ENCODE data around the gene PEPD. TPM values are rescaled to one million over a fixed set of nuclear protein-coding genes. Genes with fewer than 3 reads are reported as not detected.

PEPD gene
- polyA plus RNA-seq, 1 donor from 2014 or later = 43.9 TPM

GRCh38 chr19:33508431-33508830, 13.2 kb downstream of the PEPD start:
- Histone ChIP-seq H3K36me3 (ENCODE audit: insufficient read depth, low read length) (no peaks in the 10 kb centered on the region), H3K79me2 (replicated peaks; ENCODE audit: insufficient read depth, low read length) (no peaks in the 10 kb centered on the region), H3K4me3 (ENCODE audit: low read length) (no peak overlapping the region), H3K27ac (ENCODE audit: low read length) (no peak overlapping the region), H3K27me3 (ENCODE audit: insufficient read depth, low read depth, low read length) (no peaks in the 10 kb centered on the region), H2AFZ (ENCODE audit: low read depth, low read length) (no peak overlapping the region), H3K9me2 (ENCODE audit: insufficient read depth, low read length) (no peaks in the 10 kb centered on the region), H3K9me3 (ENCODE audit: low read length) (no peaks in the 10 kb centered on the region), H4K20me1 (ENCODE audit: insufficient read depth) (no peaks in the 10 kb centered on the region), H3F3A (ENCODE audit: insufficient read depth, low read length, poor library complexity, severe bottlenecking) (no peaks in the 10 kb centered on the region), H3K9ac (ENCODE audit: low read length) (no peak overlapping the region), H3K4me2 (ENCODE audit: low read length) (no peak overlapping the region)
- TF ChIP-seq RAD21 (conservative IDR thresholded peaks at IDR 0.05) = no peak
- TF ChIP-seq EP300 (conservative IDR thresholded peaks at IDR 0.05; ENCODE audit: poor library complexity, severe bottlenecking) = no peak
- TF ChIP-seq POLR2AphosphoS5 (IDR thresholded peaks at IDR 0.05) = no peak
- TF ChIP-seq REST (IDR thresholded peaks at IDR 0.05; ENCODE audit: borderline replicate concordance) = no peak
- TF ChIP-seq MXI1 (conservative IDR thresholded peaks at IDR 0.05; ENCODE audit: poor library complexity, severe bottlenecking) = no peak
- no peak for TF ChIP-seq CTCF (IDR thresholded peaks at IDR 0.05; ENCODE audit: poor library complexity, severe bottlenecking)
- TF ChIP-seq EZH2 (IDR thresholded peaks at IDR 0.05; ENCODE audit: borderline replicate concordance, insufficient read depth, low read length, poor library complexity, severe bottlenecking) = no peak
- TF ChIP-seq SMC3 (conservative IDR thresholded peaks at IDR 0.05; ENCODE audit: poor library complexity) = no peak
- TF ChIP-seq TAF1 (IDR thresholded peaks at IDR 0.05; ENCODE audit: low read depth) = no peak

- no peaks in the 10 kb centered on the region for H3F3A ChIP-seq (ENCODE audit: insufficient read depth, low read length, poor library complexity, severe bottlenecking)
- no peaks in the 10 kb centered on the region for H3K9me3 ChIP-seq (ENCODE audit: low read length)
- no peak overlapping the region for H3K4me2 ChIP-seq (ENCODE audit: low read length)
- H2AFZ ChIP-seq (ENCODE audit: low read depth, low read length) = no peak overlapping the region
- H3K4me3 ChIP-seq (ENCODE audit: low read length) = no peak overlapping the region
- no peak overlapping the region for H3K9ac ChIP-seq (ENCODE audit: low read length)
- H3K9me2 ChIP-seq (ENCODE audit: insufficient read depth, low read length) = no peaks in the 10 kb centered on the region
- H3K36me3 ChIP-seq (ENCODE audit: insufficient read depth, low read length) = no peaks in the 10 kb centered on the region
- no peaks in the 10 kb centered on the region for H3K27me3 ChIP-seq (ENCODE audit: insufficient read depth, low read depth, low read length)
- H3K79me2 ChIP-seq (replicated peaks; ENCODE audit: insufficient read depth, low read length) = no peaks in the 10 kb centered on the region
- no peaks in the 10 kb centered on the region for H4K20me1 ChIP-seq (ENCODE audit: insufficient read depth)
- no peak for TF ChIP-seq REST (IDR thresholded peaks at IDR 0.05; ENCODE audit: borderline replicate concordance)
- no peak for TF ChIP-seq SMC3 (conservative IDR thresholded peaks at IDR 0.05; ENCODE audit: poor library complexity)
- no peak overlapping the region for H3K27ac ChIP-seq (ENCODE audit: low read length)
Measured at GRCh38 chr19:33508009-33508408, 13.6 kb downstream of the PEPD start.
